HepG2 (cell line): ENCODE data around the gene SHE. TPM values are rescaled to one million over a fixed set of nuclear protein-coding genes. Genes with fewer than 3 reads are reported as not detected.

Experiments used
- ATAC-seq: fragments of 200-7000 bp; cut with Tn5 transposase; 3 replicates; pipeline ENCODE4 v1.9.1; 2020; ENCODE audit warnings: mild to moderate bottlenecking, moderate library complexity
- BruUV-seq: library from RNA; stranded (reverse); fragments of 400-500 nt; replicated peaks from 2 replicates; lab custom pipeline; 2021; lab: Mats Ljungman, UMichigan
- CTCF ChIA-PET: fragments of 300-600 bp; formaldehyde crosslinking; extraction: SDS; loops from one replicate; lab custom pipeline; 2021; ENCODE audit warnings: low total read pairs, inconsistent platforms, low intra/inter-chr PET ratio; lab: Yijun Ruan, JAX
- POLR2A ChIA-PET: fragments of 350-600 bp; sonication (Branson Sonifier 250); formaldehyde crosslinking; loops from one replicate; lab custom pipeline; 2020; ENCODE audit warnings: antibody characterized with exemption, inconsistent platforms; lab: Yijun Ruan, JAX
- DNase-seq: peaks from one replicate; pipeline ENCODE4 v3.0.0-alpha.2; 2015; ENCODE audit warnings: low spot score
- FAIRE-seq: peaks from 3 replicates; lab custom pipeline; 2011; peaks lifted over from hg19 to GRCh38; lab: Jason Lieb, UNC
- H2AFZ ChIP-seq: one replicate; pipeline ENCODE4 v1.6.1; 2011; ENCODE audit warnings: low read length, inconsistent platforms
- H3K27ac ChIP-seq: fragments of 300-600 bp; 3 replicates; pipeline ENCODE4 v1.8.0; 2011; ENCODE audit warnings: mixed run types, mild to moderate bottlenecking, mixed read lengths, low read length, inconsistent platforms; ENCODE audit not compliant: insufficient read depth; ENCODE audit errors: extremely low read length
- H3K27me3 ChIP-seq, 2 experiments: fragments of 200-600 bp in 1 of 2; 2 replicates in 1 of 2; 3 replicates in 1 of 2; pipeline versions ENCODE4 v1.6.0 to v1.8.0; 2011; ENCODE audit warnings: low read length in 2 of 2, mild to moderate bottlenecking in 2 of 2, moderate library complexity in 2 of 2, inconsistent platforms in 1 of 2; ENCODE audit not compliant: insufficient read depth in 2 of 2, control insufficient read depth in 1 of 2
- H3K36me3 ChIP-seq, 2 experiments: fragments of 200-600 bp in 1 of 2; replicated peaks in 1 of 2; 2 replicates in 1 of 2; 3 replicates in 1 of 2; pipeline versions ENCODE4 v1.5.1 to v1.8.0; 2011; ENCODE audit warnings: low read length in 2 of 2, inconsistent platforms in 1 of 2; ENCODE audit not compliant: insufficient read depth in 2 of 2, control insufficient read depth in 1 of 2
- H3K4me1 ChIP-seq: 2 replicates; pipeline ENCODE4 v1.5.1; 2012; ENCODE audit warnings: low read length, inconsistent platforms; ENCODE audit not compliant: insufficient read depth
- H3K4me2 ChIP-seq: 2 replicates; pipeline ENCODE4 v1.6.0; 2011; ENCODE audit warnings: low read depth, low read length, inconsistent platforms
- H3K4me3 ChIP-seq, 3 experiments: fragments of 200-600 bp in 1 of 3; sonication (generic), shearing (Covaris generic) in 1 of 3; replicated peaks in 1 of 3; 2 replicates each; pipeline ENCODE4 v1.5.1; 2011 to 2016; ENCODE audit warnings: low read length in 3 of 3, inconsistent platforms in 2 of 3, low read depth in 2 of 3, mild to moderate bottlenecking in 2 of 3, control low read depth in 1 of 3, mixed read lengths in 1 of 3; ENCODE audit not compliant: insufficient read depth in 1 of 3
- H3K79me2 ChIP-seq: one replicate; pipeline ENCODE4 v1.6.1; 2011; ENCODE audit warnings: low read length, inconsistent platforms; ENCODE audit not compliant: insufficient read depth
- H3K9ac ChIP-seq: 2 replicates; pipeline ENCODE4 v1.6.0; 2011; ENCODE audit warnings: mild to moderate bottlenecking, low read depth, low read length, inconsistent platforms; ENCODE audit not compliant: insufficient read depth
- H3K9me3 ChIP-seq: 2 replicates; pipeline ENCODE4 v1.5.1; 2012; ENCODE audit warnings: mild to moderate bottlenecking, low read length
- H4K20me1 ChIP-seq: 2 replicates; pipeline ENCODE4 v1.6.0; 2011; ENCODE audit warnings: inconsistent platforms, mild to moderate bottlenecking, low read length, moderate library complexity; ENCODE audit not compliant: insufficient read depth
- ADNP ChIP-seq: sonication (generic); formaldehyde crosslinking; IDR thresholded peaks from 2 replicates; pipeline ENCODE4 v1.4.0; 2020; ENCODE audit warnings: missing genetic modification reagents
- ATF1 ChIP-seq: IDR thresholded peaks from 2 replicates; pipeline ENCODE4 v1.6.1; 2016; ENCODE audit warnings: mild to moderate bottlenecking, control low read depth
- ERF ChIP-seq: IDR thresholded peaks from 2 replicates; pipeline ENCODE4 v1.6.1; 2018; ENCODE audit warnings: missing biosample characterization, missing genetic modification reagents
- HMG20A ChIP-seq: IDR thresholded peaks from 2 replicates; pipeline ENCODE4 v1.6.1; 2016; ENCODE audit warnings: borderline replicate concordance
- HOXA3 ChIP-seq: sonication (generic); formaldehyde crosslinking; IDR thresholded peaks from 2 replicates; pipeline ENCODE4 v1.5.0; 2020; ENCODE audit warnings: missing genetic modification reagents
- KAT2B ChIP-seq: fragments of 150-350 bp; IDR thresholded peaks from 2 replicates; pipeline ENCODE4 v1.6.1; 2014; ENCODE audit warnings: low read depth, low read length, borderline replicate concordance
- KLF9 ChIP-seq: IDR thresholded peaks from 2 replicates; pipeline ENCODE4 v1.6.1; 2016; ENCODE audit warnings: low read depth
- NKX3-1 ChIP-seq: sonication (generic); formaldehyde crosslinking; IDR thresholded peaks from 2 replicates; pipeline ENCODE4 v1.5.0; 2020; ENCODE audit warnings: missing genetic modification reagents
- NONO ChIP-seq, 2 experiments: fragments of 450-650 bp in 1 of 2; sonication (generic) in 1 of 2; formaldehyde crosslinking in 1 of 2; IDR thresholded peaks in 1 of 2; conservative IDR thresholded peaks in 1 of 2; 2 replicates each; pipeline versions ENCODE4 v1.6.1 to v1.8.0; 2017 to 2022; ENCODE audit warnings: mild to moderate bottlenecking in 1 of 2, missing genetic modification reagents in 1 of 2, moderate library complexity in 1 of 2
- PITX1 ChIP-seq: sonication (generic); formaldehyde crosslinking; IDR thresholded peaks from 2 replicates; pipeline ENCODE4 v1.5.1; 2020; ENCODE audit warnings: mild to moderate bottlenecking, missing genetic modification reagents
- RAD21 ChIP-seq: fragments of 450-650 bp; formaldehyde crosslinking; IDR thresholded peaks from 2 replicates; pipeline ENCODE4 v1.5.0; 2020; ENCODE audit warnings: mild to moderate bottlenecking
- RCOR2 ChIP-seq: IDR thresholded peaks from 2 replicates; pipeline ENCODE4 v1.6.1; 2016; ENCODE audit warnings: missing biosample characterization, missing genetic modification reagents
- SAP130 ChIP-seq: IDR thresholded peaks from 2 replicates; pipeline ENCODE4 v1.6.1; 2016; ENCODE audit warnings: low read depth
- THYN1 ChIP-seq: sonication (generic); formaldehyde crosslinking; IDR thresholded peaks from 2 replicates; pipeline ENCODE4 v1.8.1; 2023; ENCODE audit warnings: low read depth, mild to moderate bottlenecking, moderate library complexity, missing genetic modification reagents, borderline replicate concordance
- WIZ ChIP-seq: sonication (generic); formaldehyde crosslinking; IDR thresholded peaks from 2 replicates; pipeline ENCODE4 v1.5.1; 2020; ENCODE audit warnings: mild to moderate bottlenecking, missing genetic modification reagents
- ZFAT ChIP-seq: sonication (generic); formaldehyde crosslinking; conservative IDR thresholded peaks from 2 replicates; pipeline ENCODE4 v1.8.1; 2023; ENCODE audit warnings: missing genetic modification reagents, inconsistent platforms
- ZNF564 ChIP-seq: sonication (generic); formaldehyde crosslinking; IDR thresholded peaks from 2 replicates; pipeline ENCODE4 v1.8.1; 2023; ENCODE audit warnings: mild to moderate bottlenecking, missing genetic modification reagents
- ZNF703 ChIP-seq: sonication (generic); formaldehyde crosslinking; IDR thresholded peaks from 2 replicates; pipeline ENCODE4 v1.5.1; 2020; ENCODE audit warnings: missing genetic modification reagents, mild to moderate bottlenecking, moderate library complexity, borderline replicate concordance
- ZNF747 ChIP-seq: sonication (generic); formaldehyde crosslinking; IDR thresholded peaks from 2 replicates; pipeline ENCODE4 v1.8.1; 2023; ENCODE audit warnings: missing genetic modification reagents, mild to moderate bottlenecking, borderline replicate concordance
- WGBS: methylation state at CpG from one replicate; pipeline ENCODE4 v1.1.6; 2017; ENCODE audit warnings: low lambda C conversion rate; 5-methylcytosine and 5-hydroxymethylcytosine counted together
- in situ Hi-C: cut with HindIII; loops from 2 replicates; pipeline ENCODE4 v1.10.0; 2017; ENCODE audit warnings: low pct_unique_long_range_greater_than_20kb; ENCODE audit not compliant: extremely low pct_ligation_motif_present
- intact Hi-C: fragments of 100-400 bp; cut with micrococcal nuclease; formaldehyde crosslinking; loops from one replicate; pipeline ENCODE4 v1.10.0; 2022; ENCODE audit not compliant: unreplicated experiment
- polyA plus RNA-seq, 8 experiments: library from polyadenylated mRNA; depleted of rRNA in 3 of 8; stranded (reverse) in 7 of 8; unstranded in 1 of 8; fragments of >200 nt; fragmentation: Illumina TruSeq in 4 of 8; extraction: Trizol in 4 of 8; gene quantifications; 2 replicates each; pipeline versions ENCODE4 v1.2.1 to v1.2.3, GENCODE V29; 2011 to 2016; ENCODE audit warnings: low read depth in 4 of 8, missing spikeins in 1 of 8, mixed read lengths in 1 of 8; ENCODE audit not compliant: insufficient read depth in 1 of 8
- total RNA-seq, 5 experiments: library from RNA; depleted of rRNA; stranded (reverse); fragments of >200 nt; fragmentation: Illumina TruSeq; extraction: Trizol; gene quantifications; 2 replicates each; pipeline ENCODE4 v1.2.3, GENCODE V29; 2016; ENCODE audit warnings: low read depth in 1 of 5
- TF ChIP-seq, protein P1 (sequence below): sonication (generic); formaldehyde crosslinking; IDR thresholded peaks from 2 replicates; pipeline ENCODE4 v1.5.0; 2020; ENCODE audit warnings: mild to moderate bottlenecking, missing genetic modification reagents

The SHE gene
- total and polyA plus RNA-seq, 2 of the 13 experiments (the other 11 are each of a cell fraction or from before 2014, with no cell fraction given) = not detected

DNA sequence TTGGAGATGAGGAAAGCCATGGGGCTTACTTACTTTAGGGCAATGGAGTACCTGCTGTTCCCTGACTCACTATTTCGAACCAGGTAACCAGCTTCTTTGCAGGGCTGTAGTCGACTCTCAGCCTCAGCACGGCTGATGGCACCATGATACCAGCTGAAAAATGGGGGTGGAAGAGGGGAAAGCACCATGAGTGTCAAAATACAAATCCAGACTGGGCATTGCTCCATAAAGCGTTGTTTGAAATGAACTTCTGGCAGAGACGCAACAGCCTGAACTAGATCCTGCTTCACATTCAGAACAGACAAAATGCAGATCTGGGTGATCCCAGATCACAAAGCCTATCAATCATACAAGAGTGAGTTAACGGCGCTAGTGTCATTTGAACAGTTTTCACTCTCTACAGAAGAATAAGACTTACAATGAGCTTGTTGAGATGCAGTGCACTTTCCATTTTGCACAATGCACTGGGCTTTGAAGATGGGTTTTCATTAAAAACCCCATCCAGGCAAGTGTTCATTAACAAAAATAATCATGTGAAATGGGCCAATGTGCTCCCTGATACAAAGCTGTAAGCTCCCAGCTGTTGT lies 16.2 kb downstream of the SHE start:
- Histone ChIP-seq H3K4me3 (no peak overlapping the region), H3K79me2 (no peaks in the 10 kb centered on the region), H3K27ac (no peak overlapping the region), H3K4me2 (no peak overlapping the region), H3K4me1 (no peaks in the 10 kb centered on the region), H3K9me3 (no peaks in the 10 kb centered on the region), H3K27me3 (peaks cover 0 to 9% of the 10 kb centered on the region in 2 experiments; a peak in 3 of 5 replicates), H3K36me3 (no peaks in the 10 kb centered on the region), H2AFZ (no peak overlapping the region), H4K20me1 (no peaks in the 10 kb centered on the region), H3K9ac (no peak overlapping the region)
- WGBS = 46% methylated on average over 7 of the region's 7 CpGs
- intact Hi-C loops (no loop called here), in situ Hi-C loops (loop anchor here (5.0 kb wide), 1 partner anchor 61 kb away; no protein-coding TSS in a partner anchor)
- FAIRE-seq (no peak), ATAC-seq (no peak), DNase-seq (no peak)
- TF ChIP-seq NONO (IDR thresholded peaks at IDR 0.05) (no peak), NONO (CRISPR knock-in tag; conservative IDR thresholded peaks at IDR 0.05) (no peak), RAD21 (no peak), ATF1 (CRISPR knock-in tag) (no peak), ERF (CRISPR knock-in tag) (no peak), HOXA3 (CRISPR knock-in tag) (no peak), ZNF703 (CRISPR knock-in tag) (no peak), KAT2B (no peak)
- POLR2A ChIA-PET = no interaction called here
- CTCF ChIA-PET = no interaction called here
- no TSS peak for BruUV-seq

- Histone ChIP-seq H2AFZ (no peak overlapping the region), H3K27me3 (peaks cover 0 to 6% of the 10 kb centered on the region in 2 experiments; a peak in 3 of 5 replicates), H3K27ac (no peak overlapping the region), H3K4me2 (no peak overlapping the region), H3K9ac (no peak overlapping the region), H3K4me1 (0 out of 2 replicates have a peak, but pooled peaks cover under 1% of the 10 kb centered on the region), H3K36me3 (no peaks in the 10 kb centered on the region), H3K9me3 (no peaks in the 10 kb centered on the region), H3K79me2 (no peaks in the 10 kb centered on the region), H4K20me1 (no peaks in the 10 kb centered on the region), H3K4me3 (no peak overlapping the region)
- intact Hi-C loops (no loop called here), in situ Hi-C loops (loop anchor here (5.0 kb wide), 1 partner anchor 62 kb away; no protein-coding TSS in a partner anchor)
- ChIA-PET CTCF (no interaction called here), POLR2A (no interaction called here)
- no peak for DNase-seq
- no TSS peak for BruUV-seq
- no peak for ATAC-seq
- FAIRE-seq = no peak
- TF ChIP-seq SAP130 = no peak
- TF ChIP-seq NKX3-1 (CRISPR knock-in tag) = no peak
- no peak for TF ChIP-seq KLF9 (CRISPR knock-in tag)
- no peak for TF ChIP-seq THYN1
- TF ChIP-seq ADNP (CRISPR knock-in tag) = no peak
- TF ChIP-seq WIZ (CRISPR knock-in tag) = no peak
- no peak for TF ChIP-seq ZNF564 (CRISPR knock-in tag)
- TF ChIP-seq RCOR2 (CRISPR knock-in tag) = no peak
- TF ChIP-seq, protein P1, sequence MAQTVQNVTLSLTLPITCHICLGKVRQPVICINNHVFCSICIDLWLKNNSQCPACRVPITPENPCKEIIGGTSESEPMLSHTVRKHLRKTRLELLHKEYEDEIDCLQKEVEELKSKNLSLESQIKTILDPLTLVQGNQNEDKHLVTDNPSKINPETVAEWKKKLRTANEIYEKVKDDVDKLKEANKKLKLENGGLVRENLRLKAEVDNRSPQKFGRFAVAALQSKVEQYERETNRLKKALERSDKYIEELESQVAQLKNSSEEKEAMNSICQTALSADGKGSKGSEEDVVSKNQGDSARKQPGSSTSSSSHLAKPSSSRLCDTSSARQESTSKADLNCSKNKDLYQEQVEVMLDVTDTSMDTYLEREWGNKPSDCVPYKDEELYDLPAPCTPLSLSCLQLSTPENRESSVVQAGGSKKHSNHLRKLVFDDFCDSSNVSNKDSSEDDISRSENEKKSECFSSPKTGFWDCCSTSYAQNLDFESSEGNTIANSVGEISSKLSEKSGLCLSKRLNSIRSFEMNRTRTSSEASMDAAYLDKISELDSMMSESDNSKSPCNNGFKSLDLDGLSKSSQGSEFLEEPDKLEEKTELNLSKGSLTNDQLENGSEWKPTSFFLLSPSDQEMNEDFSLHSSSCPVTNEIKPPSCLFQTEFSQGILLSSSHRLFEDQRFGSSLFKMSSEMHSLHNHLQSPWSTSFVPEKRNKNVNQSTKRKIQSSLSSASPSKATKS (CRISPR knock-in tag) = no peak
- no peak for TF ChIP-seq HMG20A (CRISPR knock-in tag)
- TF ChIP-seq ZNF747 (CRISPR knock-in tag) = no peak
- no peak for TF ChIP-seq ZFAT (CRISPR knock-in tag)
- TF ChIP-seq PITX1 (CRISPR knock-in tag) = no peak
- 38% methylated on average over 5 of the region's 5 CpGs for WGBS
Measured at GRCh38 chr1:154485106-154485505, 17.1 kb downstream of the SHE start.
